H9 (cell line): ENCODE data around the gene CA12. TPM values are rescaled to one million over a fixed set of nuclear protein-coding genes. Genes with fewer than 3 reads are reported as not detected.

ENCODE experiments used
- DNase-seq: peaks from one replicate; pipeline ENCODE4 v3.0.0-alpha.2; 2017
- H2AFZ ChIP-seq: one replicate; pipeline ENCODE4 v1.6.1; 2013; ENCODE audit warnings: mild to moderate bottlenecking, low read length, control low read depth, moderate library complexity
- H2AK5ac ChIP-seq: 2 replicates; pipeline ENCODE4 v1.6.1; 2013; ENCODE audit warnings: low read length, control low read depth, mixed read lengths; ENCODE audit not compliant: insufficient read length
- H2BK120ac ChIP-seq: one replicate; pipeline ENCODE4 v1.6.1; 2013; ENCODE audit warnings: low read depth, mild to moderate bottlenecking, low read length, control low read depth, inconsistent platforms; ENCODE audit not compliant: poor library complexity, severe bottlenecking
- H2BK12ac ChIP-seq: 2 replicates; pipeline ENCODE4 v1.6.1; 2013; ENCODE audit warnings: low read length, control low read depth, mixed read lengths, low read depth; ENCODE audit not compliant: insufficient read length
- H2BK15ac ChIP-seq: 2 replicates; pipeline ENCODE4 v1.6.1; 2013; ENCODE audit warnings: low read depth, low read length, control low read depth
- H2BK20ac ChIP-seq: one replicate; pipeline ENCODE4 v1.6.1; 2013; ENCODE audit warnings: low read depth, mild to moderate bottlenecking, low read length, control low read depth, inconsistent platforms; ENCODE audit not compliant: poor library complexity, severe bottlenecking
- H2BK5ac ChIP-seq: 2 replicates; pipeline ENCODE4 v1.6.1; 2013; ENCODE audit warnings: low read length, control low read depth, mixed read lengths; ENCODE audit not compliant: insufficient read length
- H3K14ac ChIP-seq: 2 replicates; pipeline ENCODE4 v1.6.1; 2013; ENCODE audit warnings: low read length, control low read depth; ENCODE audit not compliant: insufficient read depth
- H3K18ac ChIP-seq: 2 replicates; pipeline ENCODE4 v1.6.1; 2013; ENCODE audit warnings: low read depth, mild to moderate bottlenecking, mixed read lengths, low read length, control low read depth; ENCODE audit not compliant: insufficient read length
- H3K23ac ChIP-seq: 2 replicates; pipeline ENCODE4 v1.6.1; 2013; ENCODE audit warnings: low read length, control low read depth, mixed read lengths, low read depth; ENCODE audit not compliant: insufficient read length
- H3K23me2 ChIP-seq: 2 replicates; pipeline ENCODE4 v1.6.1; 2013; ENCODE audit warnings: low read depth, mild to moderate bottlenecking, mixed read lengths, low read length, control low read depth; ENCODE audit not compliant: insufficient read length, poor library complexity, severe bottlenecking
- H3K27ac ChIP-seq: 2 replicates; pipeline ENCODE4 v1.5.1; 2013; ENCODE audit warnings: low read length, control low read depth, mixed read lengths, low read depth; ENCODE audit not compliant: insufficient read length
- H3K27me3 ChIP-seq: 2 replicates; pipeline ENCODE4 v1.6.1; 2013; ENCODE audit warnings: low read length, control low read depth, inconsistent platforms; ENCODE audit not compliant: insufficient read depth
- H3K4ac ChIP-seq: 2 replicates; pipeline ENCODE4 v1.6.1; 2013; ENCODE audit warnings: low read depth, mild to moderate bottlenecking, control low read depth, inconsistent platforms, low read length, moderate library complexity
- H3K4me1 ChIP-seq: 2 replicates; pipeline ENCODE4 v1.6.1; 2013; ENCODE audit warnings: low read length, control low read depth, inconsistent platforms; ENCODE audit not compliant: insufficient read depth
- H3K4me2 ChIP-seq: 2 replicates; pipeline ENCODE4 v1.6.1; 2013; ENCODE audit warnings: low read length, control low read depth, mixed read lengths; ENCODE audit not compliant: insufficient read length, insufficient read depth
- H3K56ac ChIP-seq: 2 replicates; pipeline ENCODE4 v1.6.1; 2013; ENCODE audit warnings: low read depth, mild to moderate bottlenecking, mixed read lengths, low read length, control low read depth; ENCODE audit not compliant: insufficient read length
- H3K79me1 ChIP-seq: 2 replicates; pipeline ENCODE4 v1.6.1; 2013; ENCODE audit warnings: low read depth, mild to moderate bottlenecking, moderate library complexity, low read length, control low read depth, inconsistent platforms; ENCODE audit not compliant: insufficient read depth, poor library complexity, severe bottlenecking
- H3K79me2 ChIP-seq: 2 replicates; pipeline ENCODE4 v1.6.1; 2013; ENCODE audit warnings: low read length, control low read depth, inconsistent platforms; ENCODE audit not compliant: insufficient read depth
- H3K9ac ChIP-seq: 2 replicates; pipeline ENCODE4 v1.6.1; 2013; ENCODE audit warnings: low read length, control low read depth, mixed read lengths; ENCODE audit not compliant: insufficient read length; ENCODE audit errors: extremely low read depth
- H3K9me3 ChIP-seq: one replicate; pipeline ENCODE4 v1.6.1; 2013; ENCODE audit warnings: low read depth, low read length, inconsistent platforms; ENCODE audit not compliant: control insufficient read depth
- H3T11ph ChIP-seq: one replicate; pipeline ENCODE4 v1.6.1; 2013; ENCODE audit warnings: mild to moderate bottlenecking, low read length, control low read depth, inconsistent platforms
- H4K20me1 ChIP-seq: one replicate; pipeline ENCODE4 v1.6.1; 2013; ENCODE audit not compliant: control insufficient read depth, insufficient read length, insufficient read depth
- H4K5ac ChIP-seq: 2 replicates; pipeline ENCODE4 v1.6.1; 2013; ENCODE audit warnings: low read depth, mild to moderate bottlenecking, mixed read lengths, low read length, control low read depth; ENCODE audit not compliant: insufficient read length
- H4K8ac ChIP-seq: replicated peaks from 2 replicates; pipeline ENCODE4 v1.6.1; 2013; ENCODE audit warnings: low read length, control low read depth, mixed read lengths, low read depth; ENCODE audit not compliant: insufficient read length
- H4K91ac ChIP-seq: 2 replicates; pipeline ENCODE4 v1.6.1; 2013; ENCODE audit warnings: low read depth, mild to moderate bottlenecking, moderate library complexity, mixed read lengths, low read length, control low read depth; ENCODE audit not compliant: insufficient read length
- H3K27ac Mint-ChIP-seq, 3 experiments: 2 replicates in 2 of 3; 3 replicates in 1 of 3; pipeline ENCODE4 v1.8.0; 2020 to 2021; ENCODE audit warnings: mixed read lengths in 3 of 3, mild to moderate bottlenecking in 1 of 3, moderate library complexity in 1 of 3
- H3K27me3 Mint-ChIP-seq: 2 replicates; pipeline ENCODE4 v1.8.0; 2021; ENCODE audit warnings: low read depth, mild to moderate bottlenecking, moderate library complexity, mixed read lengths
- H3K36me3 Mint-ChIP-seq, 3 experiments: 2 replicates in 2 of 3; 3 replicates in 1 of 3; pipeline ENCODE4 v1.8.0; 2020 to 2021; ENCODE audit warnings: low read depth in 3 of 3, mixed read lengths in 3 of 3; ENCODE audit not compliant: insufficient read depth in 1 of 3
- H3K4me1 Mint-ChIP-seq, 2 experiments: 2 replicates each; pipeline ENCODE4 v1.8.0; 2020; ENCODE audit warnings: mixed read lengths in 2 of 2
- H3K4me3 Mint-ChIP-seq, 2 experiments: 2 replicates in 1 of 2; 3 replicates in 1 of 2; pipeline ENCODE4 v1.8.0; 2020 to 2021; ENCODE audit warnings: mild to moderate bottlenecking in 2 of 2, mixed read lengths in 2 of 2, moderate library complexity in 1 of 2
- H3K9me3 Mint-ChIP-seq, 2 experiments: 2 replicates in 1 of 2; 3 replicates in 1 of 2; pipeline ENCODE4 v1.8.0; 2020; ENCODE audit warnings: mild to moderate bottlenecking in 2 of 2, mixed read lengths in 2 of 2, moderate library complexity in 1 of 2
- CTCF ChIP-seq: fragments of 200-600 bp; sonication (generic); conservative IDR thresholded peaks from 3 replicates; pipeline ENCODE4 v1.8.0; 2021; ENCODE audit warnings: antibody characterized with exemption, mild to moderate bottlenecking
- WGBS: extraction: QIAGEN DNeasy Blood & Tissue Kit; methylation state at CpG from one replicate; pipeline ENCODE4 v1.1.7; 2013; ENCODE audit warnings: missing lambda C conversion rate, low lambda C conversion rate, mixed read lengths; ENCODE audit not compliant: insufficient read length; ENCODE audit errors: extremely low coverage; 5-methylcytosine and 5-hydroxymethylcytosine counted together
- total RNA-seq: library from RNA; stranded (reverse); gene quantifications from 2 replicates; pipeline ENCODE4 v1.2.1, GENCODE V29; 2021

The CA12 gene
- total RNA-seq, 1 experiment from 2014 or later = 0.68 TPM

- Histone ChIP-seq H3K4me2 (peak overlapping the region; percentile 34), H2BK20ac (no peak overlapping the region), H4K91ac (no peak overlapping the region), H3K4ac (no peak overlapping the region), H4K5ac (no peak overlapping the region), H2BK120ac (no peak overlapping the region), H2BK15ac (no peak overlapping the region), H3K18ac (no peak overlapping the region), H4K20me1 (no peaks in the 10 kb centered on the region), H3K9me3 (no peaks in the 10 kb centered on the region), H3K27ac (no peak overlapping the region), H2BK5ac (no peak overlapping the region), H3K23me2 (peaks cover 6% of the 10 kb centered on the region), H3K27me3 (no peaks in the 10 kb centered on the region), H3T11ph (no peak overlapping the region), H3K9ac (no peak overlapping the region), H2BK12ac (no peak overlapping the region), H2AFZ (no peak overlapping the region), H3K23ac (no peak overlapping the region), H3K4me1 (peaks cover 16% of the 10 kb centered on the region), H3K79me1 (no peaks in the 10 kb centered on the region), H3K79me2 (no peaks in the 10 kb centered on the region), H2AK5ac (no peak overlapping the region), H3K14ac (no peak overlapping the region), H3K56ac (no peak overlapping the region), H4K8ac (no peak overlapping the region)
- Mint-ChIP-seq H3K36me3 (no peaks in the 10 kb centered on the region), H3K27me3 (peaks cover 8% of the 10 kb centered on the region), H3K4me3 (peak overlapping the region in 1 of 2 experiments; percentile 72; a peak in 1 of 5 replicates), H3K9me3 (no peaks in the 10 kb centered on the region), H3K4me1 (peaks cover 51 to 53% of the 10 kb centered on the region in 2 experiments), H3K27ac (peak overlapping the region in 1 of 3 experiments; percentile 91; a peak in 2 of 7 replicates)
- DNase-seq = no peak
- no peak for TF ChIP-seq CTCF
- WGBS = no CpG with 5 or more reads among the region's 10 CpGs
Measured at GRCh38 chr15:63339006-63339766, 42.5 kb downstream of the CA12 start.
